KMS-11 (cell line): ENCODE data around the gene NINL.

Source experiments
- H2AFZ ChIP-seq: fragments of 200-600 bp; sonication (generic); 2 replicates; pipeline ENCODE4 v1.6.1; 2016; ENCODE audit warnings: antibody characterized with exemption, mixed run types, low read depth
- H3K27ac ChIP-seq: fragments of 200-600 bp; sonication (generic); 2 replicates; pipeline ENCODE4 v1.6.1; 2016; ENCODE audit warnings: mild to moderate bottlenecking, mixed run types
- H3K27me3 ChIP-seq: fragments of 200-600 bp; sonication (generic); 2 replicates; pipeline ENCODE4 v1.6.1; 2017; ENCODE audit warnings: mild to moderate bottlenecking, low read depth, mixed run types, moderate library complexity; ENCODE audit not compliant: insufficient read depth
- H3K36me3 ChIP-seq: fragments of 200-600 bp; sonication (generic); 2 replicates; pipeline ENCODE4 v1.6.1; 2017; ENCODE audit warnings: mild to moderate bottlenecking, mixed run types; ENCODE audit not compliant: insufficient read depth
- H3K4me1 ChIP-seq: fragments of 200-600 bp; sonication (generic); 2 replicates; pipeline ENCODE4 v1.6.1; 2016; ENCODE audit warnings: mild to moderate bottlenecking, low read depth, mixed run types; ENCODE audit not compliant: poor library complexity, severe bottlenecking
- H3K4me2 ChIP-seq: fragments of 200-600 bp; sonication (generic); 2 replicates; pipeline ENCODE4 v1.7.0; 2016; ENCODE audit warnings: mild to moderate bottlenecking, mixed run types
- H3K4me3 ChIP-seq: fragments of 200-600 bp; sonication (generic); IDR thresholded peaks from 2 replicates; pipeline ENCODE4 v1.6.1; 2017; ENCODE audit warnings: low read depth, low read length, mixed read lengths; ENCODE audit not compliant: insufficient read depth
- H3K79me2 ChIP-seq: fragments of 200-600 bp; sonication (generic); 2 replicates; pipeline ENCODE4 v1.6.1; 2016; ENCODE audit warnings: low read depth, mixed run types; ENCODE audit not compliant: insufficient read depth
- H3K9ac ChIP-seq: fragments of 200-600 bp; sonication (generic); 2 replicates; pipeline ENCODE4 v1.6.1; 2016; ENCODE audit warnings: mild to moderate bottlenecking, mixed run types
- H4K20me1 ChIP-seq: fragments of 200-600 bp; sonication (generic); 2 replicates; pipeline ENCODE4 v1.6.1; 2016; ENCODE audit warnings: mild to moderate bottlenecking, mixed run types; ENCODE audit not compliant: insufficient read depth
- CTCF ChIP-seq: fragments of 200-600 bp; sonication (generic); conservative IDR thresholded peaks from 2 replicates; pipeline ENCODE4 v1.6.1; 2017; ENCODE audit warnings: low read depth, mild to moderate bottlenecking, antibody characterized with exemption, low read length, moderate library complexity, mixed read lengths

Gene NINL

GRCh38 chr20:25486377-25486776 lies 99.0 kb downstream of the NINL start:
- Histone ChIP-seq H3K4me1 (no peaks in the 10 kb centered on the region), H4K20me1 (no peaks in the 10 kb centered on the region), H3K27ac (no peak overlapping the region), H3K4me3 (no peak overlapping the region), H3K4me2 (no peak overlapping the region), H3K36me3 (no peaks in the 10 kb centered on the region), H3K27me3 (no peaks in the 10 kb centered on the region), H3K79me2 (no peaks in the 10 kb centered on the region), H3K9ac (no peak overlapping the region), H2AFZ (no peak overlapping the region)
- no peak for TF ChIP-seq CTCF

GRCh38 chr20:25485872-25486271 lies 99.5 kb downstream of the NINL start:
- TF ChIP-seq CTCF, result no peak
- no peak overlapping the region for H3K4me2 ChIP-seq
- no peaks in the 10 kb centered on the region for H4K20me1 ChIP-seq
- H2AFZ ChIP-seq, result no peak overlapping the region
- no peaks in the 10 kb centered on the region for H3K36me3 ChIP-seq
- no peaks in the 10 kb centered on the region for H3K79me2 ChIP-seq
- no peaks in the 10 kb centered on the region for H3K4me1 ChIP-seq
- H3K9ac ChIP-seq, result no peak overlapping the region
- H3K27me3 ChIP-seq, result no peaks in the 10 kb centered on the region
- H3K4me3 ChIP-seq, result no peak overlapping the region
- no peak overlapping the region for H3K27ac ChIP-seq

GRCh38 chr20:25484911-25485511 lies 100.3 kb downstream of the NINL start:
- no peak overlapping the region for H3K4me3 ChIP-seq
- H4K20me1 ChIP-seq, result no peaks in the 10 kb centered on the region
- no peaks in the 10 kb centered on the region for H3K36me3 ChIP-seq
- H3K27ac ChIP-seq, result no peak overlapping the region
- no peaks in the 10 kb centered on the region for H3K27me3 ChIP-seq
- no peak overlapping the region for H3K9ac ChIP-seq
- TF ChIP-seq CTCF, result no peak
- no peak overlapping the region for H2AFZ ChIP-seq
- H3K4me2 ChIP-seq, result no peak overlapping the region
- H3K79me2 ChIP-seq, result no peaks in the 10 kb centered on the region
- H3K4me1 ChIP-seq, result no peaks in the 10 kb centered on the region

GRCh38 chr20:25484224-25484846 lies 101.0 kb downstream of the NINL start:
- Histone ChIP-seq H3K79me2 (no peaks in the 10 kb centered on the region), H3K4me1 (no peaks in the 10 kb centered on the region), H3K27ac (no peak overlapping the region), H4K20me1 (no peaks in the 10 kb centered on the region), H3K27me3 (no peaks in the 10 kb centered on the region), H2AFZ (no peak overlapping the region), H3K4me3 (no peak overlapping the region), H3K36me3 (no peaks in the 10 kb centered on the region), H3K4me2 (no peak overlapping the region), H3K9ac (no peak overlapping the region)
- no peak for TF ChIP-seq CTCF
